Lower leg skin (tissue), 3 donors: ENCODE data around the gene RIMS1.

Source experiments
- POLR2A ChIP-seq, 2 donors: fragments of 450-650 bp; IDR thresholded peaks; one replicate each; pipeline ENCODE4 v1.6.1; 2016 to 2017; ENCODE audit warnings: antibody characterized with exemption in 2 of 2, mild to moderate bottlenecking in 1 of 2, moderate library complexity in 1 of 2
- TF ChIP-seq, protein P1 (sequence below), 3 donors: fragments of 450-650 bp; IDR thresholded peaks; one replicate each; pipeline ENCODE4 v1.5.1; 2016; ENCODE audit warnings: antibody characterized with exemption in 3 of 3, mild to moderate bottlenecking in 3 of 3, moderate library complexity in 2 of 3

DNA sequence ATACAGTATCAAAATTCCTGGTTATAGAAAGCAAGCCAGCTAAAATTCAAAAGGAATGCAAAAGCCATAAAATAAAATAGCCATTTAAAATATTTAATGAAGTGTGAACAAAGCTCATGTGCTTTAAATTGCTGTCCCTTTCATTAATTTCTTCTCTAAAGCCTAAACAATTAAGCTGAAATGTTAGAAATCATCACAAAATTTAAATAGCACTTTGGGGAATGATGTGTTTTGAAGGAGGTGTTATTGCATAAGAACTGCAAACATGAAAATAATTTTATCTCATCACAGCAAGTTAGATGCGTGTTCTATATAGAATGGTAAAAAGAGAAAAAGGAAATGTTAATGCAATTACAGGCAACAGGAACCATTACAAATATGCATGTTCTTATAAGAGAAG, 111.0 kb downstream of the RIMS1 start:
- TF ChIP-seq, protein P1, sequence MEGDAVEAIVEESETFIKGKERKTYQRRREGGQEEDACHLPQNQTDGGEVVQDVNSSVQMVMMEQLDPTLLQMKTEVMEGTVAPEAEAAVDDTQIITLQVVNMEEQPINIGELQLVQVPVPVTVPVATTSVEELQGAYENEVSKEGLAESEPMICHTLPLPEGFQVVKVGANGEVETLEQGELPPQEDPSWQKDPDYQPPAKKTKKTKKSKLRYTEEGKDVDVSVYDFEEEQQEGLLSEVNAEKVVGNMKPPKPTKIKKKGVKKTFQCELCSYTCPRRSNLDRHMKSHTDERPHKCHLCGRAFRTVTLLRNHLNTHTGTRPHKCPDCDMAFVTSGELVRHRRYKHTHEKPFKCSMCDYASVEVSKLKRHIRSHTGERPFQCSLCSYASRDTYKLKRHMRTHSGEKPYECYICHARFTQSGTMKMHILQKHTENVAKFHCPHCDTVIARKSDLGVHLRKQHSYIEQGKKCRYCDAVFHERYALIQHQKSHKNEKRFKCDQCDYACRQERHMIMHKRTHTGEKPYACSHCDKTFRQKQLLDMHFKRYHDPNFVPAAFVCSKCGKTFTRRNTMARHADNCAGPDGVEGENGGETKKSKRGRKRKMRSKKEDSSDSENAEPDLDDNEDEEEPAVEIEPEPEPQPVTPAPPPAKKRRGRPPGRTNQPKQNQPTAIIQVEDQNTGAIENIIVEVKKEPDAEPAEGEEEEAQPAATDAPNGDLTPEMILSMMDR (IDR thresholded peaks at IDR 0.05), result no peak
- no peak for TF ChIP-seq POLR2A (IDR thresholded peaks at IDR 0.05)
